COLO668 (cell line): Measurements from ENCODE around the gene KRTAP10-12.

ENCODE experiments used
- DNase-seq: peaks from one replicate; lab custom pipeline; 2025; ENCODE audit not compliant: unreplicated experiment; lab: John Stamatoyannopoulos, UW

Gene KRTAP10-12

DNA sequence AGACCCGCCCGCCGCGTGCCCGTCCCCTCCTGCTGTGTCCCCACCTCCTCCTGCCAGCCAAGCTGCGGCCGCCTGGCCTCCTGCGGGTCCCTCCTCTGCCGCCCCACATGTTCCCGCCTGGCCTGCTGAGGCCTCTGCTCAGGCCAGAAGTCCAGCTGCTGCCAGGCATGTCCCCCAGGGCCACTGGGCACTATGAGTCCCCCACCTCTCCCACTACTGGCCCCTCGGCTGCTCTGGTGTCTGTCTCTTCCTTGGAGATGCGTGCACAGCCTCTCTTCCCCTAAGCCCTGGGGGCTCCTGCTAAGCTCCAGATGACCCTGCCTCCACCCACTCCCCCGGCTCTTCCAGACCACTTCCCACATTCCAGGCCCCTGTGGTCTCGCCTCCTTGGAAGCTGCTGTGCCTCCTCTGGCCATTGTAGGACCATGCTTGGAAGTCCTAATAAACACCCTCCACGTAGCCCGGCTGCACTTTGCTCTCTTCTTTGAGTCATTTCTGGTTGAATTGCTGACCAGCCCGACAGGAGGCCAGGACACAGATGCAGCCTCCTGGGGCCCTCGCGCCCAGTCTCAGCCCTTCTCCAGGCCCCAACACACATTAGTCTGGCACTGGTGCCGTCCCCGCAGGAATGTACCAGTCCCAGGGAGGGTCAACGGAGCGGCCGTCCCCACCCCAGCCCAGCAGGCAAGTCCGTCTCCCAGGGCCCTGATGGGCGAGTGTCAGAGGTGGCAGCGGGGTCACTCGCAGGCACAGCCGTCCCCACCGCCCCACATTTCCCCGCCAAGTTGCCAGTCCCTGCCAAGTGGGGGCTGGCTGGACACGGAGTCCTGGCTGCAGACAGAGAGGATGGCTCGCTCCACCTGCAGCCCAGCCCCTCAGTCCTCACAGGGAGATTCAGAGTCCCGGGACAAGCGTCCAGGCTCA, 1.1 kb downstream of the KRTAP10-12 start:
- DNase-seq = no peak

- DNase-seq = no peak
These were observed 2.6 kb downstream of the KRTAP10-12 start for GRCh38 chr21:44699502-44700001.

DNA sequence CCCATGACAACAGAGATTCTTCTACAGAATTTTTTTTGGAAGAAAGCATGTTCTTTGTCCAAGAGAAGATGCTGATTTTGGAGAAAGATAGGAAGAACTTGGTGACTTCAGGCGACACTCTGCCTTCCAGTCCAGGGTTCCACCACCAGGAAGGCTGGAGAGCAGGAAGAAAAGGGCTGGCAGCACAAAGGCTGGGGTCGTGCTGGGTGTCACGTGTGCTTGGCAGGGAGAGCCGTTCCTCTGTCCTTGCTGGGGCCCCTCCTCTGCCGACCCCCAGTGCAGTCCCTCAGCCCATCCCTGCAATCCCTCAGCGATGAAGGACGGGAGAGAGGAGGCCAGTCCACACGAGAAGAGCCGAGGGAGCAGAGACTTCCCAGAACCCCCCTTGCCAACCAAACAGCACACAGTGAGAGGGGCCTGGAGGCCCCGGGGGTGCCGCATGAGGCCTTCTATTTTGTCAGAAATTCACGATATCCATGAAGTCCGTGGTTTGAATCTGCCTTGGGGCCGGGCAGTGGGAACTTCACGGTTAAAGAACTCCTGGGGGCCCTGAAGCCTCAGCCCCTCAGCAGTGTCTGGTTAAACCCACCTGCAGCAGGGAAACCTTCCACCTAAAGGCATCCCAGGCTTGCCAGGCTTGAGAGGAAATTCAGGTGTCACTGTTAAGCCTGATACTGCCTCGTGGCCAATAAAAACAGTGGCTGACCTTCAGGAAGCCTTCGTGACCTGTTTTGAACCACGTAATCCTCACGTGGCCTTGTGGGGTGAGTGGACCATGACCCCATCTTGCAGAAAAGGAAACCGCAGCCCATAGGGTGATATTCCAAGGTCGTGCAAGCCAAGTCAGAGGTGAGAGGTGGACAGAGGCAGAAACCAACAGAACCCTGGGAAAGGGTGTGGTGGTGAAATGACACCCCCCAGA, 3.4 kb downstream of the KRTAP10-12 start:
- DNase-seq = no peak

GRCh38 chr21:44701023-44701400, 4.0 kb downstream of the KRTAP10-12 start:
- no peak for DNase-seq

DNA sequence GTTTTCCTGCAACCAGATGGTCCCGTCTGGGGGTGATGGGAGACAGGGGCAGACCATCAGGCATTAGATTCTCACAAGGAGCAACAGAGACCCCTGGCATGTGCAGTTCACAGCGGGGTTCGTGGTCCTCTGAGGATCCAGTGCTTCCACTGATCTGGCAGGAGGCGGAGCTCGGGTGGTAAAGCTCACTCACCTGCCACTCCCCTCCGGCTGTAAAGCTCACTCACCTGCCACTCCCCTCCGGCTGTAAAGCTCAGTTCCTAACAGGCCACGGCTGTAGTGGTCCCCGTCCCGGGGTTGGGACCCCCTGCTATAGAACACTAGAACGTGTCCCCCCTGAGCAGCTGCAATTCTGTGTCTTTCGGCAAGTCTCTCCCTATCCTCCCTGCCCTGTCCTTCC, 4.6 kb downstream of the KRTAP10-12 start:
- DNase-seq = no peak

GRCh38 chr21:44702111-44702972, 5.4 kb downstream of the KRTAP10-12 start:
- DNase-seq = peak; percentile 67

- DNase-seq = peak; percentile 81
These were observed 6.2 kb downstream of the KRTAP10-12 start for GRCh38 chr21:44702973-44703730.

DNA sequence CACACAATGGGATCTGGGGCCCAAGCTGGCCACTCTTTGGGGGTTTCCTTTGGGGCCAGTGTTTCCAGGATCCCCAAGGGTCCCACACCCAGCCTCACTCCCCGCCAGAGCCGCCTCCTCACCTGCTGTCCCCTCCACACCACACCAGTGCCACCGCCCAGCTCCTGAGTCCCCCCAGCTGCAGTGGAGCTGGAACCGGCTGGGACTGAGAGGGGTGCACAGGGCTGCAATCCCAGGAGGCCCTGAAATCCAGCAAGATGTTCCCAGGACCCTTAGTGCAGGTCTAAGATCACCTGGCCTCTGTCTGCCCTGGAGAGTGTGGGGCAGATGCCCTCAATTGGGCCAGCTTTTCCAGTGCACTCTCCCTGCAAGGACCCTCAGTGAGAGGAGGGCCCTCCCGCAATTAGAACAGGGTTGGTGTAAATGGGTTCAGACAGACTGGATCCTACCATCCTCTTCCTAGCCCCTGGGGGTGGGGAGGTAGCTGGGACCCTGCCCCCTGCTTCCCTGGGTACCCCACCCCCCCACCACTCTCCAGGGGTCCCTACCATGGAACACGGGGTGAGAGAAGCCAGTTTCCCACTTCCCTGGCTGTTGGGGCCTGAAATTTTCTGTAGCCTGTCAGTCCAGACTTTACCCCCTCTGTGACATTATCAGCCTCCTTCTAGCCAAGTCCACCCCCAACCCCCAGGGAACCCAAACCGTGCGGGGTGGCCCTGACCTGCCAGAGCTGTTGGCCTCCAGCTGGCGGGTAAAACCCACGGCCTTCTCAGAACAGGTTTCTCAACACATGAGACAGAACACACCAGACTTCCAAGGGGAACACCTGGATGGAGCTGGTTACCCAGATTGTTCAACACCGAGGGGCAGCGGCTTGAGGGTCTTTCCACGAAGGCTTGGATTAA, 7.0 kb downstream of the KRTAP10-12 start:
- no peak for DNase-seq

DNA sequence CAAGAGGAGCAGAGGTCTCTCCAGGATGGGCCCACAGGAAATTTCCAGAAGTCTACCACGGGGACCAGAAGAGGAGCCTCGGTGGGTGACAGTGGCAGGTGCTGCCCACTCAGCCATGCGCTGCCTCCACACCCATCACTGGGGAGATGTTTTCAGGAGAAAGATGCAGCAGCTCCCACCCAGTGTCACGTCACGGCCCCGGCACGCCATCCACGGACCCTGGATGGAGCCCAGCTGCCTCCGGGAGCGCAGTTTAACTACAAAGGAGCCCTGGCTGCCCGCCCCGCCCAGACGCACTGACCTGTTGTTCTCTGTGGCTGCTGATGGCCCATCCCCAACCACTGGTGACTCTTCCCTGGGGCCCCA, 7.6 kb downstream of the KRTAP10-12 start:
- no peak for DNase-seq

- DNase-seq = no peak
These were observed 9.2 kb downstream of the KRTAP10-12 start for GRCh38 chr21:44706026-44706705.

GRCh38 chr21:44706706-44707581, 10.0 kb downstream of the KRTAP10-12 start:
- no peak for DNase-seq

GRCh38 chr21:44708213-44708865, 11.4 kb downstream of the KRTAP10-12 start:
- no peak for DNase-seq

DNA sequence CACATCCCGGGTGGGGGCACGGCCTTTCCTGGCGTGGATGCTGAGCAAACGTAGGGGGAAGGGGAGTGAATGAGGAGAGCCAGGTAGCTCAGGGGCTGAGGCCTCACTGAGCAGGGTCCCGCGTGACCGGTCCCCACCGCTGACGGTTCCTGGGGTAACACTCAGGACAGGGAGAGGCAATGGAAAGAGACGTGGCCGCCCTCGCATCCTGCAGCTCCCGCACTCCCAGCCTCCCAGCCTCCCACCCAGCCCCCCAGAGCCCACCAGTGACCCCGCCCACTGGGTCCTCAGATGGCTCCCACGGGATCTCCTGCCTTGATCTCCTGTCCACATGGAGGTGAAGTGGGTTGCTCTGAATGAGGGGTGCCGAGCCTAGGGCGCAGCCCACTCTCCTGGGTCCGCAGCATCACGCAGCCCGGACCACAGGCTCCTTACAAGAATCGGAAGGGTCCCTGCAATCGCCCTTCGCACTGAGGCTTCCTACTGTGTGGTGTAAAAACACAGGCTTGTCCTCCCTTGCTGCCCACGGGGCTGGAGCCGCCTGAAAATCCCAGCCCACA, 12.0 kb downstream of the KRTAP10-12 start:
- DNase-seq = no peak

DNA sequence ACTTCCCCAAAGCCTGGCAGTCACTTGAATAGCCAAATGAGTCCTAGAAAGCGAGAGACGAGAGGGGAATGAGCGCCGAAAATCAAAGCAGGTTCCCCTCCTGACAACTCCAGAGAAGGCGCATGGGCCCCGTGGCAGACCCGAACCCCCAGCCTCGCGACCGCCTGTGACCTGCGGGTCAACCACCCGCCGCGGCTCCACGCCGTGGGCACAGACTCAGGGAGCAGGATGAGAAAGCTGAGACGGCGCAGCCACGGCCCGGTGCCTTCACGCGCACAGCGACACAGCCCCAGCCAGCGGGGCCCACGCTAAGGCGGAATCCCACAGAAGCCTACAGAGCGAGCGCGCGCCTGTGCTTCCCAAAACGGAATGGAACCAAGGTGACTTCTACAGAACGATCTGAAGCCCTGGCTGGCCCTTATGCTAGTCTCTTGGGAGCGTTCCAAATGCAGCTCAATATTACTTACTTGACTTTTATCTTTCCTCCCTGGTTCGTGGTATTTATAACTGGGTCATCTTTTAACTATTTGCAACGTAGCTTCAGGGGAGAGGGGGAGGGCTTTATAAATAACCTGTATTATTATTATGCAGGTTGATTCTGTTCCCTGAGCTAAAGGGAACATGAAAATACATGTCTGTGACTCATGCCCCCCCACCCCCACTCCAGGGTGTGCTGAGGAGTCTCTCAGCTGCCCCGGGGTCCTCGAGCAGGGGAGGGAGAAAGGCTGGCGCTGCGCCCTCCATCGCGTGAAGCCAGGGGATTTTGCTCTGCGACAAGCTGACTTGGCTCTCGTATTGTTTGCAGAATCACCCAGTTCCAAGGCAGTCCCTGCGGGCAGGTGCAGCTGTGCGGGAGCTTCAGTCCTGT, 12.7 kb downstream of the KRTAP10-12 start:
- DNase-seq = peak; percentile 80

- peak; percentile 73 for DNase-seq
These were observed 13.3 kb downstream of the KRTAP10-12 start for GRCh38 chr21:44710294-44710665.
